ENCODE measurements around the gene ZDHHC18.
"Not testable (repeated sequence)": the region's sequence is repeated elsewhere in the genome, so short reads cannot be mapped to it uniquely, and the experiment has no call there.

ZDHHC18 gene

DNA sequence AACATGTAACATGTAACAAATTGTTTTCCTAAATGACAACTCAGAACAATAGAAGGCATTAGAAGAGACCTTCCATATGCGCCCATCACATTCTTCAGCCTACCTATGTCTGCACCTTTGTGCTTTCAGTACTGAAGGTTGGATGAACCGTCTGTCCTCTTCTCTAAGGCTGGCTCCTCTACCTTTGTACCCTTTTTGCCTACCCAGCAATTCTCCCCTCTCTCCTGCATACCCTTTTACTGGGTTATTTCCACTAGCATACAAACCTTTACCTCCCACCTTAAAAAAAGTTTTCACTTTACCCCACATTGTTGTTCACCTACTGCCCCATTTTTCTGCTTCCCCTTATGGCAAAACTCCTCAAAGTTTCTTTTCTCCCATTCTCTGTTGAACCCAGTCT lies 33.6 kb upstream of the ZDHHC18 start:
- no peak for DNase-seq

- DNase-seq: no peak
Observed at GRCh38 chr1:26794391-26794790, 32.1 kb upstream of the ZDHHC18 start.

DNA sequence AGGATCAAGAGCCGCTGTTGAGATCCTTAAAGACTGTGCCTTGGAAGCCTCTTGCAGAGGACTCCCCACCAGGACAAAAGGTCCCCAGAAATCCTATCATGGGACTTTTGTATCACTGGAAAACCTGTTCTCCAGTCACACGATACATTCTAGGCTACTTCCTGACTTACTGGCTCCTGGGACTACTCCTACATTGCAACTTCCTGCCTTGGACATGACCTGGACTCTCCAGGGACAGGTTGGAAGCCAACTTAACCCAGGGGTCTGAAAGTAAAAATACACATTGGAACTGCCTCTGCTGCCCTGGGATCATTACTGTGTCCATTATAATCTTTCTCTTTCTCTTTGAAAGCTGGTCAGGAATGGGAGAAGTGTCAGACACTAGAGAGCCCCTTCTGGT lies 28.9 kb upstream of the ZDHHC18 start:
- no peak for DNase-seq

GRCh38 chr1:26799479-26800142 lies 26.9 kb upstream of the ZDHHC18 start:
- peak; percentile 79 for DNase-seq

GRCh38 chr1:26803932-26804331 lies 22.6 kb upstream of the ZDHHC18 start:
- not testable (repeated sequence) for DNase-seq

DNA sequence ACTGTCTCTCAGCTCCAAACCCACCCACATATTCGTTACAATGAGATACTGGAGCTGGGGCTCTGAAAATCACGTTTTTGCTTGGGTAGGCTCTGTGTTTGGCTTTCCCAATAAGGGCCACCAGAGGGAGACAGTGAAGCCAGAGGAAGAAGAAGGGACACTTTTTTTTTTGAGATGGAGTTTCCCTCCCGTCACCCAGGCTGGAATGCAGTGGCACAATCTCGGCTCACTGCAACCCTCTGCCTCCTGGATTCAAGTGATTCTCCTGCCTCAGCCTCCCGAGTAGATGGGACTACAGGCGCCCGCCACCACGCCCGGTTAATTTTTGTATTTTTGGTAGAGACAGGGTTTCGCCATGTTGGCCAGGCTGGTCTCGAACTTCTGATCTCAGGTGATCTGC lies 16.4 kb upstream of the ZDHHC18 start:
- DNase-seq: not testable (repeated sequence)

DNA sequence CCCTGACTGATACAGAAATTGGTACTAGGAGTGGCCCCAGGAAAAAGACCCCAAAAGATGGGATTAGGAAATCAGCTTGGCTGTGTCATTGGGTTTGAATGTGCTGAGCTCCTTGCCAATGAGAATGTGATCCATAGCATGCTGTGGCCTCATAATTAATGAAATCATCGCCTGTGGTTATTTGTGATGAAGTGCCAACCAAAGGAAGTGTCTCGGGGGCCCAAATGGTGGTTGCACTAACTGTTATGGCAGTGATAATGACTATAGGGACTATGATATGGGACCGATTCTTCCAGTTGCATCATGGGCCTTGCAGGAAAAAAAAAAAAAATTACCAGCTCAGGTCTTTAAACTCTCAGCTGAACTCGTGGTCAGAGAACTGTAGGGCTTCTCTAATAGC lies 15.4 kb upstream of the ZDHHC18 start:
- DNase-seq: no peak

DNA sequence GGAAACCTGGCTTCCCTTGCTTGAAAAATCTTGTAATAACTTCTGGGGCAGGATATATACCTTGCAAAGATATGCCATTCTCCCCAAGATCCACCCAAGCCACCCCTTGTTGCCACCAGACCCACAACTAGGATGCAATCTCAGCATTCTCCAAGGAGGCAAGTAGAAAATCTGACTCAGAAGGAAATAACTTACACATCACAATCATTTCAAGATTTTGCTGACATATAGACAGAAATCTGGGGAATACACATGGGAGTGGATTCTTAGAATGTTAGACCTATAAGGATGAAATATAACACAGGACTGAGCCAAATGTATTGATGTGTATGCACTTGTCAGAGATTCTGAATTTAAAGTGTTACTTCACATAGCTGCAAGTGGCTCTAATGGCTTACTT lies 14.8 kb upstream of the ZDHHC18 start:
- no peak for DNase-seq

- DNase-seq: no peak
Observed at GRCh38 chr1:26814377-26814776, 12.1 kb upstream of the ZDHHC18 start.

DNA sequence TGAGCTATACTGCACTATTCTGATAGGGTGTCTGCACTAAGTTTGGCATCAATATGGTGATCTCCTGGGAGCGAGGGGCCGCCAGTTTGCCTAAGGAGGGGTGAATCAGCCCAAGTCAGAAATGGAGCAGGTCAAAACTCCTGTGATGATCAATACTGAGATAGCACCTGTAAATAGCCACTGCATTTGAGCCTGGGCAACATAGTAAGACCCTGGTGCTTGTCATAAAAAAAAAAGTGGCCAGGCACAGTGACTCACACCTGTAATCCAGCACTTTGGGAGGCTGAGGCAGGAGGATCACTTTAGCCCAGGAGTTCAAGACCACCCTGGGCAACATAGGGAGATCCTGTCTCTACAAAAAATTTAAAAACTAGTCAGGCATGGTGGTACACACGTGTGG lies 11.6 kb upstream of the ZDHHC18 start:
- DNase-seq: no peak

- no peak for DNase-seq
Observed at GRCh38 chr1:26820784-26821269, 5.7 kb upstream of the ZDHHC18 start.

GRCh38 chr1:26822737-26823395 lies 3.6 kb upstream of the ZDHHC18 start:
- DNase-seq: no peak

DNA sequence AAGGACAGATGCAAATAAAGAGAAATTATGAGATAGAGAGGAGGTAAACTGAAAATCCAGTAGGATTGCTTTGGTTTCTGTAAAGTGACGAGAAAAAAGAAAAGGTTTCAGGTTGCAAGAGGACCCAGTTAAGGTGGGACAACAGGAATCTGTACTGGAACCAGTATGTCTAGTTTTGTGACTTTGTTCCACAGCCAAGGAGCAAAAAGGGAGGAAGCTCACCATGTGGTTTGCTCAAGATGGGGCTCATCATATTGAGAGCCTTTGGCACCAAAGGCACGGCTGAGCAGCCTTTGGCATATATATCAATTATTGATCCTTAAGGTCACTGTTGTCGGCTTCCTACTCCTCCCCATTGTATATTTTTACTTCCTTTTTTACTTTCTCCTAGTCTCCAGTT lies 1.8 kb upstream of the ZDHHC18 start:
- no peak for DNase-seq

DNA sequence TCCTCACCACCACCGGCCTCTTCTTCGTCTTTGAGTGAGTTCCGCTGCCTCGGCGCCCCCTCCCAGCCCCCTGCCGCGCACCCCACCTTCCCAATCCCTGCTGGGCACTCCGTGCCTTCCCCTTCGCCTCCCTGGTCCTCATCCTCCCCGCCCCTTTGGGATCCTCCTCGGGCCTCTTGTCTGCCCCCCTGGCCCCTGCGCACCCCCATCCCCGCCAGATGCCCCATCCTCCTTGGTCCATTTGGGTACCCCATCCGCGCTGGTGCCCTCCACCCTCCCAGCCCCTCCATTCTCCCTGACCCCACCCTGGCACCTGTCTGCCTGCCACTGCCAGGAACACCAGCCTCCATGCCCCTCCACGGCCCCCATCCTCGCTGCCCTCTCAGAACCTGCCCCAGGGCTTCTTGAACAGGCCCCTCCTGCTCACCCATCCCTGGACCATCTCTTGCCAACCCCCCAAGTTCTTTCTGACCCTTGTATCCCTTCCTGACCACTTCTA lies 667 bp downstream of the ZDHHC18 start:
- no peak for DNase-seq

- DNase-seq: no peak
Observed at GRCh38 chr1:26827663-26828062, 1.2 kb downstream of the ZDHHC18 start.

GRCh38 chr1:26828411-26828991 lies 2.0 kb downstream of the ZDHHC18 start:
- DNase-seq: no peak

- no peak for DNase-seq
Observed at GRCh38 chr1:26829184-26829911, 2.9 kb downstream of the ZDHHC18 start.

DNA sequence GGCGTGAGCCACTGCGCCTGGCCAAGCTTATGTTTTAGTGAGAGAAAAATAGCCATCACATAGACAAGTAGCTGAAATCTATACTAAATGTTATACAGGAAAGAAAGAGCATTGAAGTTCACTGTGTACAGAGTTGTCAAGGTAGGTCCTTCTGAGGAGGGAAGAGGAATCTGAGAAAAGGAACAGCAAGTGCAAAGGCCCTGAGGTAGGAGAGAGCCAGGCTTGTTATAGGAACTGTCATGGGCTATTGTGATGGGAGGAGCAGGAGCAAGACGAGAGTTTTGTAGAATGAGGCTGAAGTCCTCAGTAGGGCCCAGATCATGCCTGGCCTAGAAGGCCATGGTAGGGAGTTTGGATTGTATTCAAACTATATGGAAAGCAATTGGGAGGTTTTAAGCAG lies 4.6 kb downstream of the ZDHHC18 start:
- no peak for DNase-seq

DNA sequence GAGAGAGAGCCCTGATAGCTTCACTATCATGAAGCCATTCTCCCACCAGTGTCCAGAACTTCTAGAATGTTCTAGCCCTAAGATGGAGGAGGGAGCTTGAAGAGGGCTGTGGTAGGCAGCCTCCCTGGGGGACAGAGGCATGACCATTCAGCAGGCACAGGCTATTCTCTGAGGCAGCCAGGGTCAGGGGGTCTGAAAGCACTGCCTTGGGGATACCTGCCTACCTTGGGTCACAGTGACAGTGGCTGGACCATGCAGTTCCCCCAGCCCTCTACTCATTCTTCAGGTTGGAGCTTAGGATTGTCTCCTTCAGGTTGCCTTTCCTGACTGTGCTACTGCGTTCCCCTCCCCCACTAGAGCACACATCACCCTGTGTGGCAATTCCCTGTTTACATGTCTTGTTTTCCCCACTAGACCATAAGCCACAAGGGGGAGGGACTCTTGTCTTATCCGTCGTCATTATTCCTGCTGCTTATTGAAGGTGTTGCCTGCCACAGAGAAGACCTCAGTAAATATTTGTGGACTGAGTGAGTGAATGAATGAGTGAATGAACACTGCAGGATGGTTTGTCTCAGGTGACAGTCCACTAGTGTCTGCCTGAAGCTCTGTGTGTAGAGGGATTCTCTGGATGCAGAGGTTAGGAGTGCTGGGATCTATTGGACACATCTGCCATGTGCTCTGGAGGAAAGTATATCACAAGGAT lies 5.2 kb downstream of the ZDHHC18 start:
- no peak for DNase-seq

DNA sequence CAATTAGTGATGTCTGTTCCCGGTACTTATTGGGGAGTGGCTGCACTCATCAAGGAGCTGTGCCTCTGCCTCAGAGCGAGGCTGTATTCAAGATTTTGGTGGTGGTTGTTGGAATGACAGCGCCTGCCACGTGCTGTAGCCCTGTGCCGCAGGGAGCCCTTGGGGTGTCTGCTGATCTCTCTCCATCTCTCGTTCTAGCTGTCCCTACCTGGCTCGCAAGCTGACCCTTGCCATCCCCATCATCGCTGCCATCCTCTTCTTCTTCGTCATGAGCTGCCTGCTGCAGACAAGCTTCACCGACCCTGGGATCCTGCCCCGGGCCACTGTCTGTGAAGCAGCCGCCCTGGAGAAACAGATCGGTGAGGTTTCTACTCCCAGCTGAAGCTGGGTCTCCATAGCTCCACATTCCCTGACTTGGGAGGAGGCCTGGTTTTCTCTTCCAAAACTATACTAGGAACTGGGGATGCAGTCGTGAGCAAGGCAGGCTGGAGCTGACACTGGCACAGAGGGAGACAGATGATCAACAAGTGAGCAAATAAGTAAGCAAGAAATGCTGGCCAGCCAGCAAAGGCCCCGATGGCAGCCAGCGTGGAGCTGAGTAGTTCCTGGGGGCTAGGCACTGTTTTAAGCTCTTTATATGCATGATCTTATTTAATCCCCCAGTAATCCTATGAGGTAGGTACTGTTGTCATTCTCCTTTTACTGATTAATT lies 5.9 kb downstream of the ZDHHC18 start:
- DNase-seq: no peak

- DNase-seq: no peak
Observed at GRCh38 chr1:26833432-26834405, 7.2 kb downstream of the ZDHHC18 start.
